ENCODE results near the gene AMDHD2.

DNA sequence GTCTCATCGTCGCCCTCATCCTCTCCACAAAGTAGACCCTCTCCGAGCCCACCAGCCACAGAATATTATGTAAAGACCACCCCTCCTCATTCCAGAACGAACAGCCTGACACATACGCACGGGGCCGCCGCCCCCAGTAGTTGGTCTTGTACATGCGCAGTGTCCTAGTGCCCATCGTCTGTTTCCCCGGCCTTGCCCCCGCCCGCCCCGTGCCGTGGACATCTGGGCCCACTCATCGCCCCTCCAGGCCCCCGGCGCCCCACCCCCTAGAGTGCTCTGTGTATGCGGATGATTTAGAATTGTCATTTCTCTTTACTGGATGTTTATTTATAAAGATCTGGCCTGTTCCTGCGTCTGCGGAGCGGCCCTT is 475 bp upstream of the AMDHD2 start:
- TF ChIP-seq POLR2AphosphoS5 (IDR thresholded peaks at IDR 0.05; ENCODE audit: borderline replicate concordance, low read depth, low read length) (no peak), EZH2 (IDR thresholded peaks at IDR 0.05) (no peak)
